ENCODE measurements around the gene SLC22A15.
"Not testable (repeated sequence)": the region's sequence is repeated elsewhere in the genome, so short reads cannot be mapped to it uniquely, and the experiment has no call there.

The SLC22A15 gene

GRCh38 chr1:116044071-116044470 lies 67.8 kb downstream of the SLC22A15 start:
- no peak for DNase-seq

GRCh38 chr1:116046933-116047332 lies 70.6 kb downstream of the SLC22A15 start:
- DNase-seq, result not testable (repeated sequence)

GRCh38 chr1:116051896-116052295 lies 75.6 kb downstream of the SLC22A15 start:
- DNase-seq, result not testable (repeated sequence)

GRCh38 chr1:116062201-116062600 lies 85.9 kb downstream of the SLC22A15 start:
- no peak for DNase-seq

- DNase-seq, result no peak
Measured at GRCh38 chr1:116064616-116065015, 88.3 kb downstream of the SLC22A15 start.

GRCh38 chr1:116066868-116067565 lies 90.7 kb downstream of the SLC22A15 start:
- DNase-seq, result no peak

GRCh38 chr1:116067566-116067890 lies 91.2 kb downstream of the SLC22A15 start:
- no peak for DNase-seq

GRCh38 chr1:116075575-116075974 lies 99.3 kb downstream of the SLC22A15 start:
- DNase-seq, result no peak

GRCh38 chr1:116075990-116076389 lies 99.7 kb downstream of the SLC22A15 start:
- no peak for DNase-seq

- DNase-seq, result no peak
Measured at GRCh38 chr1:116076831-116077230, 100.5 kb downstream of the SLC22A15 start.

GRCh38 chr1:116078699-116079223 lies 102.4 kb downstream of the SLC22A15 start:
- DNase-seq, result no peak

- no peak for DNase-seq
Measured at GRCh38 chr1:116087628-116088027, 111.3 kb downstream of the SLC22A15 start.

- DNase-seq, result no peak
Measured at GRCh38 chr1:116089870-116090269, 113.6 kb downstream of the SLC22A15 start.

GRCh38 chr1:116091083-116091482 lies 114.8 kb downstream of the SLC22A15 start:
- no peak for DNase-seq

GRCh38 chr1:116092752-116093489 lies 116.6 kb downstream of the SLC22A15 start:
- no peak for DNase-seq

GRCh38 chr1:116095027-116095426 lies 118.7 kb downstream of the SLC22A15 start:
- no peak for DNase-seq

GRCh38 chr1:116096013-116096618 lies 119.8 kb downstream of the SLC22A15 start:
- no peak for DNase-seq

- DNase-seq, result no peak
Measured at GRCh38 chr1:116097626-116098025, 121.3 kb downstream of the SLC22A15 start.

- DNase-seq, result no peak
Measured at GRCh38 chr1:116099379-116099778, 123.1 kb downstream of the SLC22A15 start.

- no peak for DNase-seq
Measured at GRCh38 chr1:116099919-116100318, 123.6 kb downstream of the SLC22A15 start.

GRCh38 chr1:116104667-116105066 lies 128.4 kb downstream of the SLC22A15 start:
- no peak for DNase-seq

GRCh38 chr1:116105996-116106395 lies 129.7 kb downstream of the SLC22A15 start:
- DNase-seq, result no peak

- no peak for DNase-seq
Measured at GRCh38 chr1:116106646-116107045, 130.3 kb downstream of the SLC22A15 start.

GRCh38 chr1:116107371-116107770 lies 131.1 kb downstream of the SLC22A15 start:
- DNase-seq, result no peak

All from GDM1 (cell line).